T-cell (primary cell): ENCODE results near the gene NOC2L. TPM values are rescaled to one million over a fixed set of nuclear protein-coding genes. Genes with fewer than 3 reads are reported as not detected.

Experiments
- ATAC-seq, 4 experiments: fragments of 200-7000 bp in 3 of 4; fragments of 150-1000 bp in 1 of 4; cut with Tn5 transposase; replicated peaks in 1 of 4; 1 replicate in 3 of 4; 2 replicates in 1 of 4; pipeline ENCODE4 v1.10.0; 2021; ENCODE audit warnings: moderate library complexity in 3 of 4, mild to moderate bottlenecking in 2 of 4, moderate number of reproducible peaks in 1 of 4
- CTCF ChIA-PET, 2 donors: fragments of 300-600 bp; sonication (Branson Sonifier 250); formaldehyde crosslinking; loops; one replicate each; lab custom pipeline; 2022; ENCODE audit warnings: antibody characterized with exemption in 2 of 2; lab: Charles Lee
- POLR2A ChIA-PET, 2 donors: fragments of 300-600 bp; sonication (Branson Sonifier 250); formaldehyde crosslinking; loops; one replicate each; lab custom pipeline; 2022; ENCODE audit warnings: antibody characterized with exemption in 2 of 2; lab: Charles Lee
- DNase-seq, 35 experiments: peaks; one replicate each; pipeline versions ENCODE4 v3.0.0 to v3.0.0-alpha.2; 2013 to 2023
- H3K27ac ChIP-seq: one replicate; pipeline ENCODE4 v1.5.1; 2013; ENCODE audit warnings: low read length
- H3K27me3 ChIP-seq, 2 experiments: replicated peaks in 1 of 2; 1 replicate in 1 of 2; 2 replicates in 1 of 2; pipeline versions ENCODE4 v1.6.1 to v1.7.0; 2013; ENCODE audit warnings: low read length in 1 of 2, mixed read lengths in 1 of 2; ENCODE audit not compliant: control insufficient read depth in 2 of 2, insufficient read depth in 2 of 2; ENCODE audit errors: extremely low read depth in 1 of 2
- H3K36me3 ChIP-seq, 2 donors: 1 replicate in 1 of 2; 2 replicates in 1 of 2; pipeline versions ENCODE4 v1.6.1 to v1.7.0; 2013; ENCODE audit warnings: low read length in 1 of 2; ENCODE audit not compliant: control insufficient read depth in 2 of 2, insufficient read depth in 1 of 2; ENCODE audit errors: extremely low read depth in 1 of 2
- H3K4me1 ChIP-seq, 2 experiments: 1 replicate in 1 of 2; 2 replicates in 1 of 2; pipeline versions ENCODE4 v1.6.1 to v1.7.0; 2013; ENCODE audit warnings: low read length in 2 of 2, mixed read lengths in 1 of 2; ENCODE audit not compliant: insufficient read depth in 2 of 2, control insufficient read depth in 1 of 2; ENCODE audit errors: extremely low read depth in 1 of 2
- H3K4me3 ChIP-seq, 2 donors: 1 replicate in 1 of 2; 2 replicates in 1 of 2; pipeline versions ENCODE4 v1.5.1 to v1.7.0; 2013; ENCODE audit warnings: mild to moderate bottlenecking in 2 of 2, low read length in 1 of 2, moderate library complexity in 1 of 2; ENCODE audit not compliant: control insufficient read depth in 1 of 2; ENCODE audit errors: extremely low read depth in 1 of 2
- H3K9me3 ChIP-seq: 2 replicates; pipeline ENCODE4 v1.7.0; 2013
- H3K27ac Mint-ChIP-seq, 2 donors: one replicate each; pipeline ENCODE4 v1.8.0; 2020 to 2021; ENCODE audit warnings: mild to moderate bottlenecking in 2 of 2, mixed read lengths in 2 of 2
- H3K27me3 Mint-ChIP-seq, 2 donors: one replicate each; pipeline ENCODE4 v1.8.0; 2021 to 2022; ENCODE audit warnings: mixed read lengths in 2 of 2
- H3K36me3 Mint-ChIP-seq: one replicate; pipeline ENCODE4 v1.8.0; 2021; ENCODE audit warnings: mixed read lengths
- H3K4me1 Mint-ChIP-seq, 3 donors: one replicate each; pipeline ENCODE4 v1.8.0; 2020 to 2022; ENCODE audit warnings: mixed read lengths in 3 of 3, mild to moderate bottlenecking in 1 of 3
- H3K4me3 Mint-ChIP-seq, 3 donors: one replicate each; pipeline ENCODE4 v1.8.0; 2020 to 2022; ENCODE audit warnings: mild to moderate bottlenecking in 3 of 3, mixed read lengths in 3 of 3, moderate library complexity in 3 of 3
- H3K9me3 Mint-ChIP-seq, 3 donors: one replicate each; pipeline ENCODE4 v1.8.0; 2020 to 2022; ENCODE audit warnings: mixed read lengths in 3 of 3
- WGBS: methylation state at CpG from one replicate; pipeline ENCODE4 v1.1.5; 2013; ENCODE audit warnings: missing lambda C conversion rate; ENCODE audit not compliant: insufficient coverage; 5-methylcytosine and 5-hydroxymethylcytosine counted together
- total RNA-seq, 35 experiments: library from RNA in 6 of 35; stranded (reverse) in 6 of 35; fragments of 120-200 nt in 1 of 35; gene quantifications; one replicate each; pipeline versions ENCODE4 v1.2.1 to v1.2.4 and lab custom pipeline; 2013 to 2026

NOC2L gene
- total RNA-seq, 5 donors from 2014 or later (not counting 1 experiment from before 2014, with no cell fraction given), result 58.7 to 92.2 (median 83.4) TPM

- POLR2A ChIA-PET, result no interaction called here
- Histone ChIP-seq H3K4me1 (peaks cover 2 to 12% of the 10 kb centered on the region in 2 experiments), H3K27ac (no peak overlapping the region), H3K9me3 (no peaks in the 10 kb centered on the region), H3K27me3 (peaks cover 2 to 65% of the 10 kb centered on the region in 2 experiments), H3K4me3 (no peak overlapping the region), H3K36me3 (no peaks in the 10 kb centered on the region)
- peak in 1 of 35 experiments; percentile 4 for DNase-seq
- H3K27me3 Mint-ChIP-seq, result peaks cover 10 to 27% of the 10 kb centered on the region in 2 donors
- no peak overlapping the region for H3K27ac Mint-ChIP-seq
- CTCF ChIA-PET, result interaction anchor here in 1 of 2 donors (1.4 kb wide), 1 partner anchor 21 kb away, joined by 4 read pairs; no protein-coding TSS in a partner anchor
- H3K4me1 Mint-ChIP-seq, result peaks cover 3 to 4% (median 4%) of the 10 kb centered on the region in 3 donors
- no peaks in the 10 kb centered on the region for H3K9me3 Mint-ChIP-seq
- H3K4me3 Mint-ChIP-seq, result no peak overlapping the region
- WGBS, result 81% methylated on average over 29 of the region's 35 CpGs
- no peaks in the 10 kb centered on the region for H3K36me3 Mint-ChIP-seq
- ATAC-seq, result no peak
These were observed 21.7 kb upstream of the NOC2L start for GRCh38 chr1:980602-981395.

- DNase-seq (no peak), ATAC-seq (no peak)
- Mint-ChIP-seq H3K27me3 (peaks cover 13 to 26% of the 10 kb centered on the region in 2 donors), H3K4me3 (no peak overlapping the region), H3K4me1 (peaks cover 5 to 8% (median 6%) of the 10 kb centered on the region in 3 donors), H3K36me3 (no peaks in the 10 kb centered on the region), H3K27ac (no peak overlapping the region), H3K9me3 (no peaks in the 10 kb centered on the region)
- 76% methylated on average over 13 of the region's 13 CpGs for WGBS
- ChIA-PET CTCF (interaction anchor here in 1 of 2 donors (1.4 kb wide), 1 partner anchor 22 kb away, joined by 4 read pairs; no protein-coding TSS in a partner anchor), POLR2A (no interaction called here)
- Histone ChIP-seq H3K4me3 (no peak overlapping the region), H3K27ac (no peak overlapping the region), H3K36me3 (no peaks in the 10 kb centered on the region), H3K4me1 (peaks cover 2 to 16% of the 10 kb centered on the region in 2 experiments), H3K27me3 (peaks cover under 1 to 70% of the 10 kb centered on the region in 2 experiments), H3K9me3 (no peaks in the 10 kb centered on the region)
These were observed 21.1 kb upstream of the NOC2L start for GRCh38 chr1:980137-980571.

- H3K4me1 ChIP-seq, result peaks cover 2 to 16% of the 10 kb centered on the region in 2 experiments
- H3K27me3 ChIP-seq, result peaks cover 0 to 70% of the 10 kb centered on the region in 2 experiments
- WGBS, result 95% methylated on average over 9 of the region's 9 CpGs
- no peak overlapping the region for H3K27ac ChIP-seq
- Mint-ChIP-seq H3K4me1 (peaks cover 5 to 8% (median 6%) of the 10 kb centered on the region in 3 donors), H3K4me3 (no peak overlapping the region), H3K36me3 (no peaks in the 10 kb centered on the region), H3K27me3 (peaks cover 13 to 27% of the 10 kb centered on the region in 2 donors), H3K27ac (no peak overlapping the region), H3K9me3 (no peaks in the 10 kb centered on the region)
- DNase-seq, result no peak
- no peaks in the 10 kb centered on the region for H3K9me3 ChIP-seq
- ChIA-PET POLR2A (no interaction called here), CTCF (no interaction called here)
- H3K36me3 ChIP-seq, result no peaks in the 10 kb centered on the region
- no peak for ATAC-seq
- H3K4me3 ChIP-seq, result no peak overlapping the region
These were observed 20.7 kb upstream of the NOC2L start for GRCh38 chr1:979744-980072.

GRCh38 chr1:978835-979743, 20.0 kb upstream of the NOC2L start:
- Mint-ChIP-seq H3K27me3 (peaks cover 13 to 28% of the 10 kb centered on the region in 2 donors), H3K36me3 (no peaks in the 10 kb centered on the region), H3K4me3 (no peak overlapping the region), H3K27ac (no peak overlapping the region), H3K9me3 (no peaks in the 10 kb centered on the region), H3K4me1 (peaks cover 5 to 8% (median 6%) of the 10 kb centered on the region in 3 donors)
- 92% methylated on average over 49 of the region's 60 CpGs for WGBS
- CTCF ChIA-PET, result no interaction called here
- no peaks in the 10 kb centered on the region for H3K36me3 ChIP-seq
- peaks cover 2 to 14% of the 10 kb centered on the region in 2 experiments for H3K4me1 ChIP-seq
- H3K27ac ChIP-seq, result no peak overlapping the region
- peaks cover 0 to 70% of the 10 kb centered on the region in 2 experiments for H3K27me3 ChIP-seq
- DNase-seq (no peak), ATAC-seq (no peak)
- H3K9me3 ChIP-seq, result no peaks in the 10 kb centered on the region
- POLR2A ChIA-PET, result no interaction called here
- H3K4me3 ChIP-seq, result no peak overlapping the region

GRCh38 chr1:978069-978834, 19.2 kb upstream of the NOC2L start:
- Histone ChIP-seq H3K9me3 (no peaks in the 10 kb centered on the region), H3K36me3 (no peaks in the 10 kb centered on the region), H3K27me3 (peaks cover 0 to 72% of the 10 kb centered on the region in 2 experiments), H3K4me3 (no peak overlapping the region), H3K27ac (no peak overlapping the region), H3K4me1 (peaks cover 2 to 10% of the 10 kb centered on the region in 2 experiments)
- CTCF ChIA-PET, result no interaction called here
- Mint-ChIP-seq H3K27ac (peak overlapping the region in 1 of 2 donors; percentile 16), H3K9me3 (no peaks in the 10 kb centered on the region), H3K36me3 (no peaks in the 10 kb centered on the region), H3K27me3 (peaks cover 11 to 25% of the 10 kb centered on the region in 2 donors), H3K4me3 (peak overlapping the region in 2 of 3 donors; percentile 6 to 52), H3K4me1 (peaks cover 5 to 8% (median 6%) of the 10 kb centered on the region in 3 donors)
- WGBS, result 90% methylated on average over 35 of the region's 44 CpGs
- DNase-seq, result no peak
- ATAC-seq, result no peak
- POLR2A ChIA-PET, result no interaction called here
